D721Med (cell line): ENCODE data around the gene MVK.

Experiments used
- DNase-seq: peaks from one replicate; pipeline ENCODE4 v3.0.0; 2011; ENCODE audit warnings: low spot score; ENCODE audit not compliant: insufficient read length
- FAIRE-seq: peaks from 2 replicates; lab custom pipeline; 2011; peaks lifted over from hg19 to GRCh38; lab: Jason Lieb, UNC
- TF ChIP-seq, protein P1 (sequence below): IDR thresholded peaks from 2 replicates; pipeline ENCODE4 v1.5.1; 2012; ENCODE audit warnings: mild to moderate bottlenecking, control low read depth; ENCODE audit not compliant: insufficient read depth; ENCODE audit errors: missing control alignments

The MVK gene

DNA sequence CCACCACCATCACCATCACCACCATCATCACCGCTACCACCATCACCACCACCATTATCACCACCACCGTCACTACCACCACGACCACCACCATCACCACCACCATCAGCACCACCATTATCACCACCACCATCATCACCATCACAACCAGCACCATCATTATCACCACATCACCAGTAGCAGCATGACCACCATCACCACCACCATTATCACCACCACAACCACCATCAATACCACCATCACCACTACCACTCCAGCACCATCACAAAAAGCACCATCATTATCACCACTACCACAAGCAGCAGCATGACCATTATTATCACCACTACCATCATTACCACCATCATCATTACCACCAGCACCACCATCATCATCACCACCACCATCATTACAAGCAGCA is 62.1 kb downstream of the MVK start:
- FAIRE-seq (no peak), DNase-seq (no peak)
- TF ChIP-seq, protein P1, sequence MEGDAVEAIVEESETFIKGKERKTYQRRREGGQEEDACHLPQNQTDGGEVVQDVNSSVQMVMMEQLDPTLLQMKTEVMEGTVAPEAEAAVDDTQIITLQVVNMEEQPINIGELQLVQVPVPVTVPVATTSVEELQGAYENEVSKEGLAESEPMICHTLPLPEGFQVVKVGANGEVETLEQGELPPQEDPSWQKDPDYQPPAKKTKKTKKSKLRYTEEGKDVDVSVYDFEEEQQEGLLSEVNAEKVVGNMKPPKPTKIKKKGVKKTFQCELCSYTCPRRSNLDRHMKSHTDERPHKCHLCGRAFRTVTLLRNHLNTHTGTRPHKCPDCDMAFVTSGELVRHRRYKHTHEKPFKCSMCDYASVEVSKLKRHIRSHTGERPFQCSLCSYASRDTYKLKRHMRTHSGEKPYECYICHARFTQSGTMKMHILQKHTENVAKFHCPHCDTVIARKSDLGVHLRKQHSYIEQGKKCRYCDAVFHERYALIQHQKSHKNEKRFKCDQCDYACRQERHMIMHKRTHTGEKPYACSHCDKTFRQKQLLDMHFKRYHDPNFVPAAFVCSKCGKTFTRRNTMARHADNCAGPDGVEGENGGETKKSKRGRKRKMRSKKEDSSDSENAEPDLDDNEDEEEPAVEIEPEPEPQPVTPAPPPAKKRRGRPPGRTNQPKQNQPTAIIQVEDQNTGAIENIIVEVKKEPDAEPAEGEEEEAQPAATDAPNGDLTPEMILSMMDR, result no peak

DNA sequence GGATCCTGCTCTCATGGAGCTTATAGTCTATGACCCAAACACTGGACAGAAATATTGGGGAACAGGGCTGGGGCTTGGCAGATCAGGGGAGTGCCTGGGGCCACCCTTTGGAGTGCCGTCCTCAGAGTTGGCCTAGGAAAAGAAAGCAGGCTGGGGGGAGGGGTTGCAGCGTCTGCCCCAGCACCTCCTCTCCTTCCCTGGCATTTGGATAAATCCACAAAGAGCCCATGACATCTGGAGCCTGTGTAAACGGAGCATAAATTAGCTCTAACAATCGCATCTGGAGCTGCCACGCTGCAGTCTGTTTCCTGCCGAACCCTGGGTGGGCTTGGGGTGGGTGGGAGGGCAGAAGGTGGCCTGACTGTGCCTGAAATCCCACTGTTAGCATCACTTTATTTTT is 63.8 kb downstream of the MVK start:
- TF ChIP-seq, protein P1, result no peak
- FAIRE-seq (no peak), DNase-seq (no peak)

DNA sequence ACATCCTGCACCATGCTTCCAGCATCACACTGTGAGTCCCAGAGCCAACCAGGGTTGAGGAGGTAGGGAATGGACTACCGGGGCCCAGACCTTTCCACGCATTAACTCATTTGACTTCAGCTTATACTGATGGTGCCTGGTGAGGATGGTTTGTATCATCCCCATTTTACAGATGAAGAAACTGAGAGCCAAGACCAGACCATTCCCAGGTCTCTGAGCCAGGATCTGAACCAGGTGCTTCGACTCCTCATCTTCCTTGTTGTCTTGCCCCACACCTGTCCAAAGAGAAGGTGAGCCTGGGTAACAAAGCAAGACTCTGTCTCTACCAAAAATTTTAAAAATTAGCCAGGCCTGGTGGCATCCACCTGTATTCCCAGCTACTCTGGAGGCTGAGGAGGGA is 64.4 kb downstream of the MVK start:
- TF ChIP-seq, protein P1, result no peak
- FAIRE-seq, result no peak
- DNase-seq, result no peak

DNA sequence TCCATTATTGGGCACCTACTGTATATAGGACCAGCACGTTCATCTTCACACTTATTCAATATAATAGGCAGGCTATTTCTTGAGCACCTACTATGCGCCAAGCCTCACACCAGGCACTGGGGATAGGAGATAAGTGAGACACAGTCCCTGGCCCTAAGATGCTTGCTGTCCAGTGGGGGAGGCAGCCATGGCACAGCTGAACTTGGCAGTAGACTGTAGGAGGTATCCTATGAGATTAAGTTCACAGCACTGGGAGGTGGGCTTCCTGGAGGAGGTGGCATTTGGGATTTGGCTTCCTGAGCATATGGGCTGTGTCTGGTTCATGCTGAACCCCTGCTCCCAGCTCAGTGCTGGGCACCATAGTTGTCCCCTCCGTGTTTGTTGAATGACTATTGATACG is 65.1 kb downstream of the MVK start:
- FAIRE-seq (no peak), DNase-seq (no peak)
- TF ChIP-seq, protein P1, result no peak

DNA sequence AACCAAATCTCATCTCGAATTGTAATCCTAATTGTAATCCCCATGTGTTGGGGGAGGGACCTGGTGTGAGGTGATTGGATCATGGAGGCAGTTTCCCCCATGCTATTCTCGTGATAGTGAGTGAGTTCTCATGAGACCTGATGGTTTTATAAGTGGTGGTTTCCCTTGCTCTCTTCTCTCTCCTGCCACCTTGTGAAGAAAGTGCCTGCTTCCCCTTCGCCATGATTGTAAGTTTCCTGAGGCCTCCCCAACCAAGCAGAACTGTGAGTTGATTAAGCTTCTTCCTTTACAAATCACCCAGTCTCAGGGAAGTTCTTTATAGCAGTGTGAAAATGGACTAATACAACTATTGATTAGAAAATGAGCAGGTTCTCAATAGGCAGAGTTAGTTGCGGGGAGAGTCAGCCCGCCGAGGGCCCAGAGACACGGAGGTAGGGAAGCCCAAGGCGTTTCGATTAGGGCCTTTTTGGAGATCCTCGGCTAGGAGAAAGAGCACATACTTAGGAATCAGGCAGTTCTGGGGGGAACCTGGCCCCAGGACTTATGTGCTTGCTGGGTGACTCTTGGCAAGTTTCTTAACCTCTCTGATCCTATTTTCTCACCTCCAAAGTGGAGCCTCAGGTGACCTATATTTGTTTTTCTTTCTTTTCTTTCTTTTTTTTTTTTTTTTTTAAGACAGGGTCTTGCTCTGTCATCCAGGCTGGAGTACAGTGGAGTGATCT is 65.7 kb downstream of the MVK start:
- DNase-seq (no peak), FAIRE-seq (no peak)
- TF ChIP-seq, protein P1, result no peak

DNA sequence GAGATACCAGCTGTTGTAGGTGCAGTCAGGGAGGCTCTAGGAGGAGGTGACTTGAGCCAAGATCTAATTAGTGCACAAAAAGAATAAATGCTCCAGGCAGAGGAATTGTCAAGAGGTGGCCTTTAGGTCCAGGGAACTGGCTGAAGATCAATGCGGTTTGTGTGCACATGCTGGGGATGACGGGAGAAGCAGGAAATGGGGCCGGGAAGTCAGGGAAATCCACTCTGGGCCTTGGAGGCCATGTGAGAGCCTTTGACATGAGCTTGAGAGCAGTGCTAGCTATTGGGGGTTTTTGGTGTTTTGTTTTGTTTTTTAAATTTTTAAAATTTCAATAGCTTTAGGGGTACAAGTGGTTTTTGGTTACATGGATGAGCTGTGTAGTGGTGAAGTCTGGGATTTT is 67.4 kb downstream of the MVK start:
- TF ChIP-seq, protein P1, result no peak
- FAIRE-seq (no peak), DNase-seq (no peak)

DNA sequence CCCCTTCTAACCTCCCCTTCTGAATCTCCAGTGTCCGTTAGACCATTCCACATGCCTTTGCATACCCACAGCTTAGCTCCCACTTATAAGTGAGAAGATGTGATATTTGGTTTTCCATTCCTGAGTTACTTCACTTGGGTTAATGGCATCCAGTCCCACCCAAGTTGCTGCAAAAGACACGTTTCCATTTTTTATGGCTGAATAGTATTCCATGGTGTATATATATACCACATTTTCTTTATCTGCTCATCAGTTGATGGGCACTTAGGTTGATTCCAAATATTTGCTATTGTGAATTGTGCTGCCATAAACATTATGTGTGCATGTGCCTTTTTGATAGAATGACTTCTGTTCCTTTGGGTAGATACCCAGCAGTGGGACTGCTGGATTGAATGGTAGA is 67.8 kb downstream of the MVK start:
- FAIRE-seq, result no peak
- DNase-seq, result no peak
- TF ChIP-seq, protein P1, result no peak
